ENCODE data around the gene DDX1. TPM values are rescaled to one million over a fixed set of nuclear protein-coding genes. Genes with fewer than 3 reads are reported as not detected.

Gene DDX1
- total and polyA plus RNA-seq, 10 of the 15 experiments (the other 5 are each of a cell fraction or from before 2014, with no cell fraction given) = 53.2 to 134 (median 85.6) TPM

DNA sequence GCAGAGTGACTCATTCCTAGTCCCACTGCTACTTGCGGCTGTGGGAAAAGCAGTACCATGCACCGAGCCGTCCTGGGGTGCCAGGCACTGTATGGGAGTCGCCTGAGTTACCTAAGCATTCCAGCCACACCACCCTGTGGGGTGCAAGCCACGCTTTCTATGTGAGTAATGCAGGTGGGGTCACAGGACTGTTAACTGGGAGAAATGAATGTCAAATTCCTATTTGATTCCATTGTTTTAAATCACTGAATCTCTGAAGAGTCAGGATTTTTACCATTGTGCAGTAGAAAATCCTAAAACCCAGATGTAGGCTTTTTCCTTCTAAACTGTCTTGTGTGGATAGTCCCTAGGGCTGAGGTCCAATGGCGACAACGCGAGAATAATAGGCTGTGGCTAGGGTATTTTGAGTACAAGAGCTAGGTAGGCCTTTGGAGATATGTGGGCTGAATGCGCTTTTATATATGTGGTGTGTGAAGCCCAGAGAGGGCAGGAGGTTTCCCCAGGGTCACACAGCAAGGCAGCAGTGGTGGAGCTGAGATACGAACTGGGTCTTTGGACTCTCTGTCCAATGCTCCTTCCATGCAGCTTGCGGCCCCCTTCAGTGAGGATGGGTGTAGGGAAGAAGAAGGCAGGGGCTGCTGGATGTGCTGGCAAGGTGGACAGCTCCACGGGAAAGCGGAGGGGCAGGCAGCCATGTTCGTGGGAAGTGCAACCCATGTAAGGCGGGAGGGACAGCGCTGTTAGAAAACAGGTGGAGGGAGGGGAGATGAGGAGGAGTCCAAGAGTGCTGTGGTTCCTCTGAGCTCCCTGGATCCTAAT lies 83.2 kb downstream of the DDX1 start:
- Histone ChIP-seq H3K4me3 (no peak overlapping the region), H3K4me1 (ENCODE audit: control insufficient read depth, insufficient read depth, low read length) (no peaks in the 10 kb centered on the region), H2AFZ (ENCODE audit: control insufficient read depth, low read depth, low read length) (no peak overlapping the region), H3K9me3 (replicated peaks; ENCODE audit: control insufficient read depth, insufficient read depth, low read length) (no peaks in the 10 kb centered on the region), H3K27ac (ENCODE audit: control insufficient read depth, insufficient read depth) (no peak overlapping the region), H3K36me3 (ENCODE audit: control insufficient read depth in 2 of 2, insufficient read depth in 2 of 2, low read length in 1 of 2) (no peaks in the 10 kb centered on the region), H3K4me2 (ENCODE audit: control insufficient read depth, insufficient read depth) (no peak overlapping the region), H3K79me2 (ENCODE audit: control insufficient read depth, insufficient read depth, low read length) (no peaks in the 10 kb centered on the region), H4K20me1 (ENCODE audit: control insufficient read depth, insufficient read depth) (no peaks in the 10 kb centered on the region), H3K27me3 (replicated peaks in 1 of 2; ENCODE audit: control insufficient read depth in 2 of 2, insufficient read depth in 2 of 2, low read length in 1 of 2) (peaks cover 0 to 6% of the 10 kb centered on the region in 2 experiments; a peak in 2 of 4 replicates), H3K9ac (ENCODE audit: control insufficient read depth, insufficient read depth, low read length) (no peak overlapping the region)
- WGBS (ENCODE audit: insufficient coverage, insufficient replicate concordance, low lambda C conversion rate, missing lambda C conversion rate) = 35% methylated on average over 16 of the region's 16 CpGs
- in situ Hi-C loops (cut with MboI) (no loop called here), intact Hi-C loops (cut with micrococcal nuclease; ENCODE audit: unreplicated experiment) (no loop called here)
- FAIRE-seq = no peak
- POLR2A ChIA-PET = no interaction called here
- no peak for ATAC-seq
- SMC1A ChIA-PET (ENCODE audit: uncharacterized antibody, unreplicated experiment) = no interaction called here
- no peak for TF ChIP-seq ZNF384 (IDR thresholded peaks at IDR 0.05; ENCODE audit: borderline replicate concordance, low read depth, low read length)
- TF ChIP-seq NFIC (IDR thresholded peaks at IDR 0.05; ENCODE audit: low read depth, low read length) = no peak
- TF ChIP-seq KDM1A (IDR thresholded peaks at IDR 0.05; ENCODE audit: borderline replicate concordance) = no peak
- TF ChIP-seq, protein P1, sequence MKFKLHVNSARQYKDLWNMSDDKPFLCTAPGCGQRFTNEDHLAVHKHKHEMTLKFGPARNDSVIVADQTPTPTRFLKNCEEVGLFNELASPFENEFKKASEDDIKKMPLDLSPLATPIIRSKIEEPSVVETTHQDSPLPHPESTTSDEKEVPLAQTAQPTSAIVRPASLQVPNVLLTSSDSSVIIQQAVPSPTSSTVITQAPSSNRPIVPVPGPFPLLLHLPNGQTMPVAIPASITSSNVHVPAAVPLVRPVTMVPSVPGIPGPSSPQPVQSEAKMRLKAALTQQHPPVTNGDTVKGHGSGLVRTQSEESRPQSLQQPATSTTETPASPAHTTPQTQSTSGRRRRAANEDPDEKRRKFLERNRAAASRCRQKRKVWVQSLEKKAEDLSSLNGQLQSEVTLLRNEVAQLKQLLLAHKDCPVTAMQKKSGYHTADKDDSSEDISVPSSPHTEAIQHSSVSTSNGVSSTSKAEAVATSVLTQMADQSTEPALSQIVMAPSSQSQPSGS (IDR thresholded peaks at IDR 0.05; ENCODE audit: low read length) = no peak
- TF ChIP-seq, protein P2, sequence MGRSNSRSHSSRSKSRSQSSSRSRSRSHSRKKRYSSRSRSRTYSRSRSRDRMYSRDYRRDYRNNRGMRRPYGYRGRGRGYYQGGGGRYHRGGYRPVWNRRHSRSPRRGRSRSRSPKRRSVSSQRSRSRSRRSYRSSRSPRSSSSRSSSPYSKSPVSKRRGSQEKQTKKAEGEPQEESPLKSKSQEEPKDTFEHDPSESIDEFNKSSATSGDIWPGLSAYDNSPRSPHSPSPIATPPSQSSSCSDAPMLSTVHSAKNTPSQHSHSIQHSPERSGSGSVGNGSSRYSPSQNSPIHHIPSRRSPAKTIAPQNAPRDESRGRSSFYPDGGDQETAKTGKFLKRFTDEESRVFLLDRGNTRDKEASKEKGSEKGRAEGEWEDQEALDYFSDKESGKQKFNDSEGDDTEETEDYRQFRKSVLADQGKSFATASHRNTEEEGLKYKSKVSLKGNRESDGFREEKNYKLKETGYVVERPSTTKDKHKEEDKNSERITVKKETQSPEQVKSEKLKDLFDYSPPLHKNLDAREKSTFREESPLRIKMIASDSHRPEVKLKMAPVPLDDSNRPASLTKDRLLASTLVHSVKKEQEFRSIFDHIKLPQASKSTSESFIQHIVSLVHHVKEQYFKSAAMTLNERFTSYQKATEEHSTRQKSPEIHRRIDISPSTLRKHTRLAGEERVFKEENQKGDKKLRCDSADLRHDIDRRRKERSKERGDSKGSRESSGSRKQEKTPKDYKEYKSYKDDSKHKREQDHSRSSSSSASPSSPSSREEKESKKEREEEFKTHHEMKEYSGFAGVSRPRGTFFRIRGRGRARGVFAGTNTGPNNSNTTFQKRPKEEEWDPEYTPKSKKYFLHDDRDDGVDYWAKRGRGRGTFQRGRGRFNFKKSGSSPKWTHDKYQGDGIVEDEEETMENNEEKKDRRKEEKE (IDR thresholded peaks at IDR 0.05) = no peak
- TF ChIP-seq, protein P3, sequence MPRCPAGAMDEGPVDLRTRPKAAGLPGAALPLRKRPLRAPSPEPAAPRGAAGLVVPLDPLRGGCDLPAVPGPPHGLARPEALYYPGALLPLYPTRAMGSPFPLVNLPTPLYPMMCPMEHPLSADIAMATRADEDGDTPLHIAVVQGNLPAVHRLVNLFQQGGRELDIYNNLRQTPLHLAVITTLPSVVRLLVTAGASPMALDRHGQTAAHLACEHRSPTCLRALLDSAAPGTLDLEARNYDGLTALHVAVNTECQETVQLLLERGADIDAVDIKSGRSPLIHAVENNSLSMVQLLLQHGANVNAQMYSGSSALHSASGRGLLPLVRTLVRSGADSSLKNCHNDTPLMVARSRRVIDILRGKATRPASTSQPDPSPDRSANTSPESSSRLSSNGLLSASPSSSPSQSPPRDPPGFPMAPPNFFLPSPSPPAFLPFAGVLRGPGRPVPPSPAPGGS (IDR thresholded peaks at IDR 0.05; ENCODE audit: borderline replicate concordance, insufficient read depth, low read depth, low read length, poor library complexity, severe bottlenecking) = no peak
- no peak for TF ChIP-seq NR2F1 (conservative IDR thresholded peaks at IDR 0.05)
- TF ChIP-seq RUNX3 (IDR thresholded peaks at IDR 0.05; ENCODE audit: low read length) = no peak
- DNase-seq (ENCODE audit: low read depth, low spot score) = no peak
- RAD21 ChIA-PET (ENCODE audit: unreplicated experiment) = no interaction called here
- CTCF ChIA-PET = no interaction called here
- BruUV-seq (replicated peaks) = no TSS peak
